Measurements from ENCODE around the gene SPOPL. TPM values are rescaled to one million over a fixed set of nuclear protein-coding genes. Genes with fewer than 3 reads are reported as not detected.
"Not testable (repeated sequence)": the region's sequence is repeated elsewhere in the genome, so short reads cannot be mapped to it uniquely, and the experiment has no call there.

SPOPL gene
- total and polyA plus RNA-seq, 9 of the 15 experiments (the other 6 are each of a cell fraction or from before 2014, with no cell fraction given): 0.53 to 6.1 (median 4.1) TPM

GRCh38 chr2:138482796-138483195 is 18.8 kb upstream of the SPOPL start:
- BruUV-seq (replicated peaks); H3K4me1 ChIP-seq (replicated peaks in 1 of 2; ENCODE audit: control insufficient read depth in 2 of 2, insufficient read depth in 2 of 2, low read length in 2 of 2); H3K9me3 ChIP-seq (replicated peaks; ENCODE audit: control insufficient read depth, insufficient read depth, low read depth, low read length); in situ Hi-C loops (cut with MboI); CTCF ChIA-PET (ENCODE audit: low intra/inter-chr PET ratio); H3K9ac ChIP-seq (ENCODE audit: insufficient read depth in 1 of 2, low read depth in 2 of 2, low read length in 2 of 2); H3K27ac ChIP-seq (ENCODE audit: extremely low read depth, low read depth, low read length); H3K79me2 ChIP-seq (ENCODE audit: control insufficient read depth, insufficient read depth, low read length); POLR2A ChIA-PET; intact Hi-C loops (cut with micrococcal nuclease); H4K20me1 ChIP-seq (replicated peaks; ENCODE audit: control insufficient read depth, insufficient read depth, low read length); H3K4me2 ChIP-seq (ENCODE audit: insufficient read depth, low read length); ATAC-seq; H2AFZ ChIP-seq (ENCODE audit: low read depth, low read length); FAIRE-seq; DNase-seq (ENCODE audit: extremely low read depth in 1 of 4, low spot score in 3 of 4); H3K27me3 ChIP-seq (ENCODE audit: control insufficient read depth in 2 of 2, insufficient read depth in 2 of 2, low read length in 2 of 2); H3K4me3 ChIP-seq; H3K36me3 ChIP-seq (ENCODE audit: control insufficient read depth, insufficient read depth, low read length); H3K9me1 ChIP-seq (ENCODE audit: control insufficient read depth, insufficient read depth, low read length): not testable (repeated sequence)
- TF ChIP-seq RBM25 (IDR thresholded peaks at IDR 0.05; ENCODE audit: low read depth, low read length, severe bottlenecking): peak; percentile 18

DNA sequence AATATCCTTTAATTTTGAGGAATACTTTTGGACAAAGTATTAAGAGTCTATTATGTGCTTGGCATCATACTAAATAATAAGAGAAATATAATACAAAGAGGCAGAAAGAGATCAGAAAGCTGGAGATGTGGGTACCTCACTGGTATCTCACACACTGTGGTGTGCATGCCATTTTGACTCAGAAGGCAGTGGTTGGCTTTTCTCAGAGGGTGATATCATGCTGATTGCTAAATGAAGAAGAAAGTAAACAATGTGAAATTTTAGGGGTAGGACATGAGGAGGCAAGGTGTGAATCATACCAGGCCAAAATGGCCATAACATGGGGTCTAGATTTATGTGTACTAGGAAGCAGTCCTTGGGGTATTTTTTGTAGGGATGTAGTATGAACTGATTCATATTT is 16.6 kb upstream of the SPOPL start:
- Histone ChIP-seq H3K9me3 (replicated peaks; ENCODE audit: control insufficient read depth, insufficient read depth, low read depth, low read length) (no peaks in the 10 kb centered on the region), H2AFZ (ENCODE audit: low read depth, low read length) (no peak overlapping the region), H3K4me2 (ENCODE audit: insufficient read depth, low read length) (no peak overlapping the region), H3K27me3 (ENCODE audit: control insufficient read depth in 2 of 2, insufficient read depth in 2 of 2, low read length in 2 of 2) (no peaks in the 10 kb centered on the region), H3K4me3 (no peak overlapping the region), H3K9me1 (ENCODE audit: control insufficient read depth, insufficient read depth, low read length) (no peaks in the 10 kb centered on the region), H3K27ac (ENCODE audit: extremely low read depth, low read depth, low read length) (no peak overlapping the region), H4K20me1 (replicated peaks; ENCODE audit: control insufficient read depth, insufficient read depth, low read length) (no peaks in the 10 kb centered on the region), H3K9ac (ENCODE audit: insufficient read depth in 1 of 2, low read depth in 2 of 2, low read length in 2 of 2) (no peak overlapping the region), H3K79me2 (ENCODE audit: control insufficient read depth, insufficient read depth, low read length) (no peaks in the 10 kb centered on the region; the same call in 2 of the 3 replicates), H3K4me1 (replicated peaks in 1 of 2; ENCODE audit: control insufficient read depth in 2 of 2, insufficient read depth in 2 of 2, low read length in 2 of 2) (no peaks in the 10 kb centered on the region), H3K36me3 (ENCODE audit: control insufficient read depth, insufficient read depth, low read length) (no peaks in the 10 kb centered on the region)
- FAIRE-seq: no peak
- intact Hi-C loops (cut with micrococcal nuclease): no loop called here
- no peak for DNase-seq (ENCODE audit: extremely low read depth in 1 of 4, low spot score in 3 of 4)
- TF ChIP-seq GTF2E2 (tag; IDR thresholded peaks at IDR 0.05) (no peak), RAD21 (CRISPR knock-in tag; conservative IDR thresholded peaks at IDR 0.05 in 1 of 2, IDR thresholded peaks at IDR 0.05 in 1 of 2) (no peak), EWSR1 (IDR thresholded peaks at IDR 0.05; ENCODE audit: borderline replicate concordance, low read depth, partially characterized antibody) (no peak), PURB (CRISPR knock-in tag; IDR thresholded peaks at IDR 0.05; ENCODE audit: low read depth) (no peak), ZNF408 (CRISPR knock-in tag; IDR thresholded peaks at IDR 0.05; ENCODE audit: low read depth) (no peak), ZNF764 (CRISPR knock-in tag; IDR thresholded peaks at IDR 0.05; ENCODE audit: low read depth) (no peak), FOS (IDR thresholded peaks at IDR 0.05; ENCODE audit: extremely low read depth, insufficient read length) (no peak), NONO (IDR thresholded peaks at IDR 0.05; ENCODE audit: low read depth in 2 of 2, low read length in 1 of 2) (no peak), KLF13 (tag; IDR thresholded peaks at IDR 0.05; ENCODE audit: borderline replicate concordance, low read depth) (no peak), ARID4B (CRISPR knock-in tag; IDR thresholded peaks at IDR 0.05) (no peak)
- TF ChIP-seq, protein P1, sequence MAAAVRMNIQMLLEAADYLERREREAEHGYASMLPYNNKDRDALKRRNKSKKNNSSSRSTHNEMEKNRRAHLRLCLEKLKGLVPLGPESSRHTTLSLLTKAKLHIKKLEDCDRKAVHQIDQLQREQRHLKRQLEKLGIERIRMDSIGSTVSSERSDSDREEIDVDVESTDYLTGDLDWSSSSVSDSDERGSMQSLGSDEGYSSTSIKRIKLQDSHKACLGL (CRISPR knock-in tag; IDR thresholded peaks at IDR 0.05; ENCODE audit: borderline replicate concordance, poor library complexity, severe bottlenecking): no peak
- in situ Hi-C loops (cut with MboI): no loop called here
- ChIA-PET POLR2A (no interaction called here), CTCF (ENCODE audit: low intra/inter-chr PET ratio) (no interaction called here)
- no peak for ATAC-seq
- BruUV-seq (replicated peaks): no TSS peak
